SK-N-SH treated with all-trans-retinoic acid at 6 μM for 48 hours (cell line): ENCODE measurements around the gene ZFAND2B.

Experiments used
- ATAC-seq: fragments of 200-7000 bp; cut with Tn5 transposase; 3 replicates; pipeline ENCODE4 v1.9.1; 2020; ENCODE audit warnings: mild to moderate bottlenecking, moderate library complexity
- ARNTL ChIP-seq: fragments of 450-650 bp; formaldehyde crosslinking; IDR thresholded peaks from 2 replicates; pipeline ENCODE4 v1.5.0; 2020; ENCODE audit warnings: low read depth, mild to moderate bottlenecking, moderate library complexity, borderline replicate concordance
- BACH2 ChIP-seq: fragments of 250-450 bp; sonication (Bioruptor Pico); IDR thresholded peaks from 2 replicates; pipeline ENCODE4 v1.9.0; 2021; ENCODE audit warnings: mild to moderate bottlenecking, borderline replicate concordance
- CSDC2 ChIP-seq: fragments of 250-450 bp; sonication (Bioruptor Pico); IDR thresholded peaks from 2 replicates; pipeline ENCODE4 v1.5.0; 2020; ENCODE audit warnings: mild to moderate bottlenecking, moderate library complexity
- CSRNP3 ChIP-seq: fragments of 250-450 bp; sonication (Bioruptor Pico); IDR thresholded peaks from 2 replicates; pipeline ENCODE4 v1.5.1; 2021; ENCODE audit warnings: mild to moderate bottlenecking, moderate library complexity
- ESRRG ChIP-seq: fragments of 250-450 bp; sonication (Bioruptor Pico); IDR thresholded peaks from 2 replicates; pipeline ENCODE4 v1.6.1; 2021; ENCODE audit warnings: mild to moderate bottlenecking
- GLIS3 ChIP-seq: fragments of 250-450 bp; sonication (Bioruptor Pico); IDR thresholded peaks from 2 replicates; pipeline ENCODE4 v1.5.0; 2020; ENCODE audit warnings: mild to moderate bottlenecking, moderate library complexity
- ISL1 ChIP-seq: fragments of 250-450 bp; sonication (Bioruptor Pico); IDR thresholded peaks from 2 replicates; pipeline ENCODE4 v2.1.2; 2022; ENCODE audit warnings: mild to moderate bottlenecking, moderate library complexity
- PATZ1 ChIP-seq: fragments of 250-450 bp; sonication (Bioruptor Pico); IDR thresholded peaks from 2 replicates; pipeline ENCODE4 v1.8.0; 2020; ENCODE audit warnings: mild to moderate bottlenecking, moderate library complexity, borderline replicate concordance
- PPARA ChIP-seq: fragments of 250-450 bp; sonication (Bioruptor Pico); IDR thresholded peaks from 2 replicates; pipeline ENCODE4 v1.5.0; 2020; ENCODE audit warnings: mild to moderate bottlenecking, borderline replicate concordance
- RARB ChIP-seq: fragments of 250-450 bp; sonication (Bioruptor Pico); IDR thresholded peaks from 2 replicates; pipeline ENCODE4 v1.8.0; 2021; ENCODE audit warnings: mild to moderate bottlenecking, moderate library complexity
- TCF4 ChIP-seq: fragments of 250-450 bp; sonication (Bioruptor Pico); IDR thresholded peaks from 2 replicates; pipeline ENCODE4 v1.8.0; 2021; ENCODE audit warnings: mild to moderate bottlenecking, moderate library complexity, borderline replicate concordance
- TOX ChIP-seq: fragments of 250-450 bp; sonication (Bioruptor Pico); IDR thresholded peaks from 2 replicates; pipeline ENCODE4 v1.8.0; 2021; ENCODE audit warnings: mild to moderate bottlenecking, moderate library complexity, borderline replicate concordance
- ZFP3 ChIP-seq: fragments of 250-450 bp; sonication (Bioruptor Pico); IDR thresholded peaks from 2 replicates; pipeline ENCODE4 v1.5.0; 2020; ENCODE audit warnings: mild to moderate bottlenecking, moderate library complexity
- ZFP30 ChIP-seq: fragments of 450-650 bp; formaldehyde crosslinking; IDR thresholded peaks from 2 replicates; pipeline ENCODE4 v1.5.0; 2022; ENCODE audit warnings: mild to moderate bottlenecking, moderate library complexity
- ZNF565 ChIP-seq: fragments of 450-650 bp; formaldehyde crosslinking; conservative IDR thresholded peaks from 2 replicates; pipeline ENCODE4 v1.5.0; 2020; ENCODE audit warnings: low read depth, mild to moderate bottlenecking, moderate library complexity
- ZNF8 ChIP-seq: fragments of 450-650 bp; formaldehyde crosslinking; IDR thresholded peaks from 2 replicates; pipeline ENCODE4 v1.5.0; 2020; ENCODE audit warnings: mild to moderate bottlenecking, moderate library complexity
- TF ChIP-seq, protein P1 (sequence below): fragments of 250-450 bp; sonication (Bioruptor Pico); IDR thresholded peaks from 2 replicates; pipeline ENCODE4 v1.5.0; 2020; ENCODE audit warnings: mild to moderate bottlenecking, moderate library complexity
- TF ChIP-seq, protein P2 (sequence below): fragments of 250-450 bp; sonication (Bioruptor Pico); IDR thresholded peaks from 2 replicates; pipeline ENCODE4 v1.5.1; 2020; ENCODE audit warnings: low read depth, mild to moderate bottlenecking, moderate library complexity

The ZFAND2B gene

GRCh38 chr2:219210886-219211362 lies 4.3 kb downstream of the ZFAND2B start:
- no peak for TF ChIP-seq ESRRG (CRISPR knock-in tag)
- no peak for TF ChIP-seq RARB
- no peak for TF ChIP-seq BACH2 (CRISPR knock-in tag)
- no peak for ATAC-seq

DNA sequence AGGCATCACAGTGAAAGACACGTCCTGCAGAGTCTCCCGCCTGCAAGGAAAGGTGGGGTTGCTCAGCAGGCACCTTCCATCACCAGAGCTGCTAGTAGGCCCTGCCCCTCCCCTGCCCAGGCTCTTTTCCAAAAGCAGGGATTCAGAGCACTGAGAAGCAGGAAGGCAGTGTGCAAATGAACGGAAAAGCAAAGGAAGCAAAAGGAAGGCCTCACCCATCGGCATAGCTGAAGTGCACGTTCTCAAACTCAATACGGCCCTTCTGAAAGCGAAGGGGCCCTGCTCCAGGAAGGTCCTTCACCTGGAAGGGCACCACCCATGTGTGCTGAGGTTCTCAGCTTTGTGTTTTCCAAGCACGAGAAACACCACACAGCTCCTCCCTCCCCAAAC lies 6.4 kb downstream of the ZFAND2B start:
- TF ChIP-seq ZFP30 (CRISPR knock-in tag), result no peak
- no peak for TF ChIP-seq ZFP3
- no peak for TF ChIP-seq PPARA (CRISPR knock-in tag)
- TF ChIP-seq GLIS3 (CRISPR knock-in tag), result no peak
- no peak for TF ChIP-seq ZNF565
- no peak for ATAC-seq

- ATAC-seq, result no peak
- no peak for TF ChIP-seq TOX (CRISPR knock-in tag)
- TF ChIP-seq, protein P1, sequence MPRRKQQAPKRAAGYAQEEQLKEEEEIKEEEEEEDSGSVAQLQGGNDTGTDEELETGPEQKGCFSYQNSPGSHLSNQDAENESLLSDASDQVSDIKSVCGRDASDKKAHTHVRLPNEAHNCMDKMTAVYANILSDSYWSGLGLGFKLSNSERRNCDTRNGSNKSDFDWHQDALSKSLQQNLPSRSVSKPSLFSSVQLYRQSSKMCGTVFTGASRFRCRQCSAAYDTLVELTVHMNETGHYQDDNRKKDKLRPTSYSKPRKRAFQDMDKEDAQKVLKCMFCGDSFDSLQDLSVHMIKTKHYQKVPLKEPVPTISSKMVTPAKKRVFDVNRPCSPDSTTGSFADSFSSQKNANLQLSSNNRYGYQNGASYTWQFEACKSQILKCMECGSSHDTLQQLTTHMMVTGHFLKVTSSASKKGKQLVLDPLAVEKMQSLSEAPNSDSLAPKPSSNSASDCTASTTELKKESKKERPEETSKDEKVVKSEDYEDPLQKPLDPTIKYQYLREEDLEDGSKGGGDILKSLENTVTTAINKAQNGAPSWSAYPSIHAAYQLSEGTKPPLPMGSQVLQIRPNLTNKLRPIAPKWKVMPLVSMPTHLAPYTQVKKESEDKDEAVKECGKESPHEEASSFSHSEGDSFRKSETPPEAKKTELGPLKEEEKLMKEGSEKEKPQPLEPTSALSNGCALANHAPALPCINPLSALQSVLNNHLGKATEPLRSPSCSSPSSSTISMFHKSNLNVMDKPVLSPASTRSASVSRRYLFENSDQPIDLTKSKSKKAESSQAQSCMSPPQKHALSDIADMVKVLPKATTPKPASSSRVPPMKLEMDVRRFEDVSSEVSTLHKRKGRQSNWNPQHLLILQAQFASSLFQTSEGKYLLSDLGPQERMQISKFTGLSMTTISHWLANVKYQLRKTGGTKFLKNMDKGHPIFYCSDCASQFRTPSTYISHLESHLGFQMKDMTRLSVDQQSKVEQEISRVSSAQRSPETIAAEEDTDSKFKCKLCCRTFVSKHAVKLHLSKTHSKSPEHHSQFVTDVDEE (CRISPR knock-in tag), result no peak
- no peak for TF ChIP-seq GLIS3 (CRISPR knock-in tag)
- TF ChIP-seq ARNTL (CRISPR knock-in tag), result no peak
- no peak for TF ChIP-seq ZFP30 (CRISPR knock-in tag)
- TF ChIP-seq CSDC2 (CRISPR knock-in tag), result no peak
- TF ChIP-seq PATZ1 (CRISPR knock-in tag), result no peak
- TF ChIP-seq ISL1 (CRISPR knock-in tag), result no peak
- TF ChIP-seq TCF4 (CRISPR knock-in tag), result no peak
- TF ChIP-seq ZNF8 (CRISPR knock-in tag), result no peak
- TF ChIP-seq ZNF565, result no peak
- no peak for TF ChIP-seq RARB
These were observed 7.0 kb downstream of the ZFAND2B start for GRCh38 chr2:219213486-219214071.

- no peak for ATAC-seq
- no peak for TF ChIP-seq ZFP30 (CRISPR knock-in tag)
- no peak for TF ChIP-seq GLIS3 (CRISPR knock-in tag)
- TF ChIP-seq, all 23 proteins: peak for 0
These were observed 7.6 kb downstream of the ZFAND2B start for GRCh38 chr2:219214141-219214540.

DNA sequence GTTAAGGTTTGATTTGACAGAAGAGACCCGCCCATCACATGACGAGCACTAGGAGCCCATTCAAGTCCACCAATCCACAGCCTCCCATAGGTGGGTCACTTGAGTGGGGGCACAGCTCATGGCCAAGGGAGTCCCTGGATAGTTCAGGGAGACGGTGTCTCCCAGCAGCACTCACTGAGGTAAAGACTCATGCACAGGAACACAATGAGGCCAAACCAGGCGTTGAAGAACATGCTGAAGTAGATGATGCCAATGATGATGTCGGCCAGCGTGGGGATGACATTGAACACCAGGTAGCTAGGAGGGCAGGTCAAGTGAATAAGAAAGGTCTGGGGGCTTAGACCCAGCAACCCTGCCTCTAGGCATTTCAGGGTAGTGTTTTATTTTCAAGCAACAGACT lies 8.2 kb downstream of the ZFAND2B start:
- ATAC-seq, result no peak

More for the DNA sequence above, 8.2 kb downstream of the ZFAND2B start:
- TF ChIP-seq ARNTL (CRISPR knock-in tag) (no peak), CSDC2 (CRISPR knock-in tag) (no peak), PPARA (CRISPR knock-in tag) (no peak), ESRRG (CRISPR knock-in tag) (no peak), BACH2 (CRISPR knock-in tag) (no peak), ZFP30 (CRISPR knock-in tag) (no peak), CSRNP3 (CRISPR knock-in tag) (no peak)
- TF ChIP-seq, protein P2, sequence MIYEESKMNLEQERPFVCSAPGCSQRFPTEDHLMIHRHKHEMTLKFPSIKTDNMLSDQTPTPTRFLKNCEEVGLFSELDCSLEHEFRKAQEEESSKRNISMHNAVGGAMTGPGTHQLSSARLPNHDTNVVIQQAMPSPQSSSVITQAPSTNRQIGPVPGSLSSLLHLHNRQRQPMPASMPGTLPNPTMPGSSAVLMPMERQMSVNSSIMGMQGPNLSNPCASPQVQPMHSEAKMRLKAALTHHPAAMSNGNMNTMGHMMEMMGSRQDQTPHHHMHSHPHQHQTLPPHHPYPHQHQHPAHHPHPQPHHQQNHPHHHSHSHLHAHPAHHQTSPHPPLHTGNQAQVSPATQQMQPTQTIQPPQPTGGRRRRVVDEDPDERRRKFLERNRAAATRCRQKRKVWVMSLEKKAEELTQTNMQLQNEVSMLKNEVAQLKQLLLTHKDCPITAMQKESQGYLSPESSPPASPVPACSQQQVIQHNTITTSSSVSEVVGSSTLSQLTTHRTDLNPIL (CRISPR knock-in tag), result no peak
